GM23338 (cell line): ENCODE data around the gene FHAD1. TPM values are rescaled to one million over a fixed set of nuclear protein-coding genes. Genes with fewer than 3 reads are reported as not detected.

Experiments used
- ATAC-seq: fragments of 200-7000 bp; cut with Tn5 transposase; 3 replicates; pipeline ENCODE4 v1.9.1; 2020
- DNase-seq: peaks from one replicate; pipeline ENCODE4 v3.0.0-alpha.2; 2015; ENCODE audit warnings: low spot score
- H2AFZ ChIP-seq: fragments of 200-600 bp; sonication (generic); 2 replicates; pipeline ENCODE4 v1.8.0; 2016; ENCODE audit warnings: antibody characterized with exemption, mild to moderate bottlenecking, moderate library complexity
- H3F3A ChIP-seq: fragments of 200-600 bp; sonication (generic); replicated peaks from 2 replicates; pipeline ENCODE4 v1.8.0; 2017; ENCODE audit warnings: antibody characterized with exemption, mixed run types, low read depth
- H3K27ac ChIP-seq: fragments of 200-600 bp; sonication (generic); 2 replicates; pipeline ENCODE4 v1.6.1; 2016; ENCODE audit warnings: low read depth
- H3K27me3 ChIP-seq: fragments of 200-600 bp; sonication (generic); 2 replicates; pipeline ENCODE4 v1.8.0; 2016; ENCODE audit warnings: mild to moderate bottlenecking, mixed run types, moderate library complexity; ENCODE audit not compliant: insufficient read depth
- H3K36me3 ChIP-seq: fragments of 200-600 bp; sonication (generic); 2 replicates; pipeline ENCODE4 v1.8.0; 2016; ENCODE audit warnings: mild to moderate bottlenecking; ENCODE audit not compliant: insufficient read depth
- H3K4me1 ChIP-seq: fragments of 200-600 bp; sonication (generic); 2 replicates; pipeline ENCODE4 v1.8.0; 2016; ENCODE audit warnings: mild to moderate bottlenecking, moderate library complexity; ENCODE audit not compliant: insufficient read depth
- H3K4me2 ChIP-seq: fragments of 200-600 bp; sonication (generic); 2 replicates; pipeline ENCODE4 v1.7.1; 2017; ENCODE audit warnings: mixed run types
- H3K4me3 ChIP-seq: fragments of 200-600 bp; sonication (generic); 2 replicates; pipeline ENCODE4 v1.6.1; 2016; ENCODE audit warnings: mixed run types
- H3K79me2 ChIP-seq: fragments of 200-600 bp; sonication (generic); replicated peaks from 2 replicates; pipeline ENCODE4 v1.8.0; 2017; ENCODE audit warnings: mild to moderate bottlenecking; ENCODE audit not compliant: insufficient read depth
- H3K9me2 ChIP-seq: fragments of 200-600 bp; sonication (generic); 2 replicates; pipeline ENCODE4 v1.8.0; 2017; ENCODE audit not compliant: insufficient read depth
- H4K20me1 ChIP-seq: fragments of 200-600 bp; sonication (generic); replicated peaks from 2 replicates; pipeline ENCODE4 v1.8.0; 2017; ENCODE audit warnings: mild to moderate bottlenecking; ENCODE audit not compliant: insufficient read depth
- H3K27ac Mint-ChIP-seq: 2 replicates; pipeline ENCODE4 v1.8.0; 2020; ENCODE audit warnings: inconsistent platforms, mild to moderate bottlenecking, moderate library complexity, mixed read lengths
- H3K27me3 Mint-ChIP-seq: 3 replicates; pipeline ENCODE4 v1.8.0; 2022; ENCODE audit warnings: low read depth, mild to moderate bottlenecking, moderate library complexity, mixed read lengths, inconsistent platforms; ENCODE audit not compliant: insufficient read depth, poor library complexity
- H3K36me3 Mint-ChIP-seq: 3 replicates; pipeline ENCODE4 v1.8.0; 2021; ENCODE audit warnings: low read depth, mild to moderate bottlenecking, inconsistent platforms, moderate library complexity, mixed read lengths
- H3K4me1 Mint-ChIP-seq: 3 replicates; pipeline ENCODE4 v1.8.0; 2020; ENCODE audit warnings: mild to moderate bottlenecking, inconsistent platforms, mixed read lengths
- H3K4me3 Mint-ChIP-seq: 3 replicates; pipeline ENCODE4 v1.8.0; 2021; ENCODE audit warnings: moderate library complexity, mild to moderate bottlenecking, inconsistent platforms, mixed read lengths
- H3K9me3 Mint-ChIP-seq: 3 replicates; pipeline ENCODE4 v1.8.0; 2020; ENCODE audit warnings: moderate library complexity, mild to moderate bottlenecking, inconsistent platforms, mixed read lengths
- CREB1 ChIP-seq: fragments of 250-450 bp; sonication (Bioruptor Pico); IDR thresholded peaks from 2 replicates; pipeline ENCODE4 v1.5.0; 2020; ENCODE audit warnings: low read depth, mild to moderate bottlenecking, moderate library complexity
- EZH2 ChIP-seq: fragments of 200-600 bp; sonication (generic); IDR thresholded peaks from one replicate; pipeline ENCODE4 v1.8.0; 2017; ENCODE audit warnings: antibody characterized with exemption, mild to moderate bottlenecking, low read depth; ENCODE audit not compliant: unreplicated experiment
- EZH2phosphoT487 ChIP-seq: fragments of 200-600 bp; sonication (generic); IDR thresholded peaks from one replicate; pipeline ENCODE4 v1.8.1; 2018; ENCODE audit warnings: antibody characterized with exemption; ENCODE audit not compliant: unreplicated experiment
- JUNB ChIP-seq: IDR thresholded peaks from one replicate; pipeline ENCODE4 v1.6.1; 2016; ENCODE audit warnings: antibody characterized with exemption; ENCODE audit not compliant: unreplicated experiment
- NANOG ChIP-seq: IDR thresholded peaks from 2 replicates; pipeline ENCODE4 v1.6.1; 2016; ENCODE audit warnings: antibody characterized with exemption, borderline replicate concordance
- POLR2AphosphoS5 ChIP-seq: IDR thresholded peaks from 2 replicates; pipeline ENCODE4 v1.6.1; 2016; ENCODE audit warnings: antibody characterized with exemption, low read depth
- ZNF331 ChIP-seq: fragments of 250-450 bp; sonication (Bioruptor Pico); IDR thresholded peaks from 2 replicates; pipeline ENCODE4 v1.5.0; 2020; ENCODE audit warnings: low read depth, mild to moderate bottlenecking, moderate library complexity
- polyA plus RNA-seq: library from polyadenylated mRNA; unstranded; fragments of >200 nt; fragmentation: Nextera tagmentation; extraction: Ambion mirVana; gene quantifications from 2 replicates; pipeline ENCODE4 v1.2.1, GENCODE V29; 2016
- total RNA-seq: library from RNA; depleted of rRNA; stranded (reverse); fragments of >200 nt; shearing (Covaris generic); gene quantifications from 2 replicates; pipeline ENCODE4 v1.2.3, GENCODE V29; 2014
- TF ChIP-seq, protein P1 (sequence below): fragments of 250-450 bp; sonication (Bioruptor Pico); IDR thresholded peaks from 2 replicates; pipeline ENCODE4 v1.5.0; 2020; ENCODE audit warnings: mild to moderate bottlenecking, moderate library complexity
- TF ChIP-seq, protein P2 (sequence below), 2 experiments: fragments of 200-600 bp in 1 of 2; sonication (generic) in 1 of 2; conservative IDR thresholded peaks; 2 replicates each; pipeline versions ENCODE4 v1.5.1 to v1.6.1; 2016 to 2017; ENCODE audit warnings: antibody characterized with exemption in 2 of 2, low read depth in 2 of 2, mild to moderate bottlenecking in 2 of 2, moderate library complexity in 1 of 2

FHAD1 gene
- total and polyA plus RNA-seq, 2 experiments from 2014 or later = 1.8 to 3.3 TPM

- TF ChIP-seq, protein P1, sequence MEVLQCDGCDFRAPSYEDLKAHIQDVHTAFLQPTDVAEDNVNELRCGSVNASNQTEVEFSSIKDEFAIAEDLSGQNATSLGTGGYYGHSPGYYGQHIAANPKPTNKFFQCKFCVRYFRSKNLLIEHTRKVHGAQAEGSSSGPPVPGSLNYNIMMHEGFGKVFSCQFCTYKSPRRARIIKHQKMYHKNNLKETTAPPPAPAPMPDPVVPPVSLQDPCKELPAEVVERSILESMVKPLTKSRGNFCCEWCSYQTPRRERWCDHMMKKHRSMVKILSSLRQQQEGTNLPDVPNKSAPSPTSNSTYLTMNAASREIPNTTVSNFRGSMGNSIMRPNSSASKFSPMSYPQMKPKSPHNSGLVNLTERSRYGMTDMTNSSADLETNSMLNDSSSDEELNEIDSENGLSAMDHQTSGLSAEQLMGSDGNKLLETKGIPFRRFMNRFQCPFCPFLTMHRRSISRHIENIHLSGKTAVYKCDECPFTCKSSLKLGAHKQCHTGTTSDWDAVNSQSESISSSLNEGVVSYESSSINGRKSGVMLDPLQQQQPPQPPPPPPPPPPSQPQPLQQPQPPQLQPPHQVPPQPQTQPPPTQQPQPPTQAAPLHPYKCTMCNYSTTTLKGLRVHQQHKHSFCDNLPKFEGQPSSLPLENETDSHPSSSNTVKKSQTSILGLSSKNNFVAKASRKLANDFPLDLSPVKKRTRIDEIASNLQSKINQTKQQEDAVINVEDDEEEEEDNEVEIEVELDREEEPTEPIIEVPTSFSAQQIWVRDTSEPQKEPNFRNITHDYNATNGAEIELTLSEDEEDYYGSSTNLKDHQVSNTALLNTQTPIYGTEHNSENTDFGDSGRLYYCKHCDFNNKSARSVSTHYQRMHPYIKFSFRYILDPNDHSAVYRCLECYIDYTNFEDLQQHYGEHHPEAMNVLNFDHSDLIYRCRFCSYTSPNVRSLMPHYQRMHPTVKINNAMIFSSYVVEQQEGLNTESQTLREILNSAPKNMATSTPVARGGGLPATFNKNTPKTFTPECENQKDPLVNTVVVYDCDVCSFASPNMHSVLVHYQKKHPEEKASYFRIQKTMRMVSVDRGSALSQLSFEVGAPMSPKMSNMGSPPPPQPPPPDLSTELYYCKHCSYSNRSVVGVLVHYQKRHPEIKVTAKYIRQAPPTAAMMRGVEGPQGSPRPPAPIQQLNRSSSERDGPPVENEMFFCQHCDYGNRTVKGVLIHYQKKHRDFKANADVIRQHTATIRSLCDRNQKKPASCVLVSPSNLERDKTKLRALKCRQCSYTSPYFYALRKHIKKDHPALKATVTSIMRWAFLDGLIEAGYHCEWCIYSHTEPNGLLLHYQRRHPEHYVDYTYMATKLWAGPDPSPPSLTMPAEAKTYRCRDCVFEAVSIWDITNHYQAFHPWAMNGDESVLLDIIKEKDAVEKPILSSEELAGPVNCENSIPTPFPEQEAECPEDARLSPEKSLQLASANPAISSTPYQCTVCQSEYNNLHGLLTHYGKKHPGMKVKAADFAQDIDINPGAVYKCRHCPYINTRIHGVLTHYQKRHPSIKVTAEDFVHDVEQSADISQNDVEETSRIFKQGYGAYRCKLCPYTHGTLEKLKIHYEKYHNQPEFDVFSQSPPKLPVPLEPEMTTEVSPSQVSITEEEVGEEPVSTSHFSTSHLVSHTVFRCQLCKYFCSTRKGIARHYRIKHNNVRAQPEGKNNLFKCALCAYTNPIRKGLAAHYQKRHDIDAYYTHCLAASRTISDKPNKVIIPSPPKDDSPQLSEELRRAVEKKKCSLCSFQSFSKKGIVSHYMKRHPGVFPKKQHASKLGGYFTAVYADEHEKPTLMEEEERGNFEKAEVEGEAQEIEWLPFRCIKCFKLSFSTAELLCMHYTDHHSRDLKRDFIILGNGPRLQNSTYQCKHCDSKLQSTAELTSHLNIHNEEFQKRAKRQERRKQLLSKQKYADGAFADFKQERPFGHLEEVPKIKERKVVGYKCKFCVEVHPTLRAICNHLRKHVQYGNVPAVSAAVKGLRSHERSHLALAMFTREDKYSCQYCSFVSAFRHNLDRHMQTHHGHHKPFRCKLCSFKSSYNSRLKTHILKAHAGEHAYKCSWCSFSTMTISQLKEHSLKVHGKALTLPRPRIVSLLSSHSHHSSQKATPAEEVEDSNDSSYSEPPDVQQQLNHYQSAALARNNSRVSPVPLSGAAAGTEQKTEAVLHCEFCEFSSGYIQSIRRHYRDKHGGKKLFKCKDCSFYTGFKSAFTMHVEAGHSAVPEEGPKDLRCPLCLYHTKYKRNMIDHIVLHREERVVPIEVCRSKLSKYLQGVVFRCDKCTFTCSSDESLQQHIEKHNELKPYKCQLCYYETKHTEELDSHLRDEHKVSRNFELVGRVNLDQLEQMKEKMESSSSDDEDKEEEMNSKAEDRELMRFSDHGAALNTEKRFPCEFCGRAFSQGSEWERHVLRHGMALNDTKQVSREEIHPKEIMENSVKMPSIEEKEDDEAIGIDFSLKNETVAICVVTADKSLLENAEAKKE (CRISPR knock-in tag) = no peak
- TF ChIP-seq JUNB (no peak), EZH2phosphoT487 (no peak), EZH2 (no peak)
Measured at GRCh38 chr1:15198684-15199083, 48.3 kb upstream of the FHAD1 start (continued).

- Mint-ChIP-seq H3K4me1 (peaks cover 61% of the 10 kb centered on the region), H3K27ac (no peak overlapping the region), H3K9me3 (no peaks in the 10 kb centered on the region), H3K4me3 (no peak overlapping the region), H3K36me3 (no peaks in the 10 kb centered on the region), H3K27me3 (peaks cover 11% of the 10 kb centered on the region)
- H3K27ac ChIP-seq = no peak overlapping the region
- ATAC-seq = no peak
- no peak for DNase-seq
- no peaks in the 10 kb centered on the region for H3K9me2 ChIP-seq
- H3K4me2 ChIP-seq = no peak overlapping the region
- H4K20me1 ChIP-seq = no peaks in the 10 kb centered on the region
- no peaks in the 10 kb centered on the region; the same call in 1 of the 2 replicates for H3K79me2 ChIP-seq
- TF ChIP-seq POLR2AphosphoS5 (no peak), JUNB (no peak), ZNF331 (CRISPR knock-in tag) (no peak), NANOG (no peak), CREB1 (CRISPR knock-in tag) (no peak)
- TF ChIP-seq, protein P2, sequence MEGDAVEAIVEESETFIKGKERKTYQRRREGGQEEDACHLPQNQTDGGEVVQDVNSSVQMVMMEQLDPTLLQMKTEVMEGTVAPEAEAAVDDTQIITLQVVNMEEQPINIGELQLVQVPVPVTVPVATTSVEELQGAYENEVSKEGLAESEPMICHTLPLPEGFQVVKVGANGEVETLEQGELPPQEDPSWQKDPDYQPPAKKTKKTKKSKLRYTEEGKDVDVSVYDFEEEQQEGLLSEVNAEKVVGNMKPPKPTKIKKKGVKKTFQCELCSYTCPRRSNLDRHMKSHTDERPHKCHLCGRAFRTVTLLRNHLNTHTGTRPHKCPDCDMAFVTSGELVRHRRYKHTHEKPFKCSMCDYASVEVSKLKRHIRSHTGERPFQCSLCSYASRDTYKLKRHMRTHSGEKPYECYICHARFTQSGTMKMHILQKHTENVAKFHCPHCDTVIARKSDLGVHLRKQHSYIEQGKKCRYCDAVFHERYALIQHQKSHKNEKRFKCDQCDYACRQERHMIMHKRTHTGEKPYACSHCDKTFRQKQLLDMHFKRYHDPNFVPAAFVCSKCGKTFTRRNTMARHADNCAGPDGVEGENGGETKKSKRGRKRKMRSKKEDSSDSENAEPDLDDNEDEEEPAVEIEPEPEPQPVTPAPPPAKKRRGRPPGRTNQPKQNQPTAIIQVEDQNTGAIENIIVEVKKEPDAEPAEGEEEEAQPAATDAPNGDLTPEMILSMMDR (conservative IDR thresholded peaks at IDR 0.05; ENCODE audit: low read depth in 2 of 2) = no peak
- H2AFZ ChIP-seq = no peak overlapping the region
- peaks cover 23% of the 10 kb centered on the region for H3K4me1 ChIP-seq
- H3K27me3 ChIP-seq = no peaks in the 10 kb centered on the region
- H3K36me3 ChIP-seq = no peaks in the 10 kb centered on the region
- H3F3A ChIP-seq = no peaks in the 10 kb centered on the region; the same call in 1 of the 2 replicates
- H3K4me3 ChIP-seq = no peak overlapping the region
Measured at GRCh38 chr1:15201221-15201620, 45.8 kb upstream of the FHAD1 start.
